EH (cell line): Measurements from ENCODE around the gene IFIT3.
A peak's percentile ranks its signal among the peaks of the same experiment; 100 is the strongest.
"Not testable (repeated sequence)": the region's sequence is repeated elsewhere in the genome, so short reads cannot be mapped to it uniquely, and the experiment has no call there.

Source experiments
- DNase-seq: peaks from one replicate; pipeline ENCODE4 v3.0.0-alpha.2; 2015; ENCODE audit warnings: low read depth

Gene IFIT3

DNA sequence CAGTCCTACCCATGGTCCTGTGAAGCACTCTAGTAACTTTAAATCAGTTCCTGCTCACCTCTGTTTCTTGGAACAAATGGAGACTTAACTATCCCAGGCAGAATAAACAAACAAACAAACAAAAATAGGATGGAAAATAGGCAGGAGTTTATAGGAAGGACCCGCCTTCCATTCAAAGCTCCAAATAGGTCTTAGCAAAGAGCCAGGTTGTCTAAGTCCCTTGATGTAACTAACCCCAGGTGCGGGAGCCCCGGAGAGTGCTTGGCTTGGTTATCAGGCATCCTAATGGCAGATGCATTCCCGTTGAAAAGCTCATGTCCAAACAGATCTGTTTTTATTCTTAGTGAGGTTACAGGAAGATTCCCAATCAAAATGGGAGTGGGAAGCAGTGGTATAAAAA is 23.8 kb upstream of the IFIT3 start:
- no peak for DNase-seq

DNA sequence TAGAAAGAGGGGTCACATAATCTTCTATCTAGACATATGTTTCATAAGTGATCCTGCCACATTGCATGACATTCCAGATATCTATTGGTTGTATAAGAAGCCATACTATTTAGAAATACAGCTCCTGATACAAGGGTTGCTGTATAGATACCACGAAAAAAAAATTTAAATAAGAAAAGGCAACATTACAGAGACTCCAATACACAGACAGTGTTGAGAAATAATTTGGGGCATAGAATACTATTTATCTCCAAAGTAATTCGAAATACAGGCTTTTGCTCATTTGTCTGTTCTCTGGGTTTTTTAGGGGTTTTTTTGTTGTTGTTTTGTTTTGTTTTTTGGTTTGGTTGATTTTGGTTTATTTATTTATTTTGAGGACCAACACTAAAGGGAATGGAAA is 23.4 kb upstream of the IFIT3 start:
- DNase-seq = no peak

GRCh38 chr10:89304925-89305324 is 22.9 kb upstream of the IFIT3 start:
- no peak for DNase-seq

GRCh38 chr10:89305766-89306433 is 21.9 kb upstream of the IFIT3 start:
- no peak for DNase-seq

- DNase-seq = no peak
Observed at GRCh38 chr10:89306434-89307268, 21.1 kb upstream of the IFIT3 start.

DNA sequence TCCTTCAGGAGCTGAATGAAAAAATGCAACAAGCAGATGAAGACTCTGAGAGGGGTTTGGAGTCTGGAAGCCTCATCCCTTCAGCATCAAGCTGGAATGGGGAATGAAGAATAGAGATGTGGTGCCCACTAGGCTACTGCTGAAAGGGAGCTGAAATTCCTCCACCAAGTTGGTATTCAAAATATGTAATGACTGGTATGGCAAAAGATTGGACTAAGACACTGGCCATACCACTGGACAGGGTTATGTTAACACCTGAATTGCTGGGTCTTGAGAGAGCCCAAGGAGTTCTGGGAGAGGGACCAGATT is 20.6 kb upstream of the IFIT3 start:
- peak; percentile 52 for DNase-seq

- DNase-seq = no peak
Observed at GRCh38 chr10:89308266-89308665, 19.5 kb upstream of the IFIT3 start.

DNA sequence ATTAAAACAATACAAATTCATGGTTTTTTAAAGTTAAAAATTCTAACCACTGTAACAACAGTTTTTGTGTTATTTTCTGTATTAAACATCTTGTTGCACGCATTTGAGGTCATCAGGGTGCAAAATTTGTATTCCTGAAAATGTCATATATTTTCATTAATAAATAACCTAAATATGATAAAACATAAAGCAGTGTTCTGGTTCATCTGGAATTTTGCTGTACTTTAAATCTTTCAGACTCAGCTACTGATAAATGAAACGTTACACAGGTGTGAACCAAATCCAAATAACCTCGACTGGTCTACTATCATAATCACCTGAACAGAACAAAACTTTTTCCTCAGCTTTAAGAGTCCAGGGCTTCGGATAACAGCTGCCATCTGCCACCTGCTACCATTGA is 19.1 kb upstream of the IFIT3 start:
- DNase-seq = no peak

DNA sequence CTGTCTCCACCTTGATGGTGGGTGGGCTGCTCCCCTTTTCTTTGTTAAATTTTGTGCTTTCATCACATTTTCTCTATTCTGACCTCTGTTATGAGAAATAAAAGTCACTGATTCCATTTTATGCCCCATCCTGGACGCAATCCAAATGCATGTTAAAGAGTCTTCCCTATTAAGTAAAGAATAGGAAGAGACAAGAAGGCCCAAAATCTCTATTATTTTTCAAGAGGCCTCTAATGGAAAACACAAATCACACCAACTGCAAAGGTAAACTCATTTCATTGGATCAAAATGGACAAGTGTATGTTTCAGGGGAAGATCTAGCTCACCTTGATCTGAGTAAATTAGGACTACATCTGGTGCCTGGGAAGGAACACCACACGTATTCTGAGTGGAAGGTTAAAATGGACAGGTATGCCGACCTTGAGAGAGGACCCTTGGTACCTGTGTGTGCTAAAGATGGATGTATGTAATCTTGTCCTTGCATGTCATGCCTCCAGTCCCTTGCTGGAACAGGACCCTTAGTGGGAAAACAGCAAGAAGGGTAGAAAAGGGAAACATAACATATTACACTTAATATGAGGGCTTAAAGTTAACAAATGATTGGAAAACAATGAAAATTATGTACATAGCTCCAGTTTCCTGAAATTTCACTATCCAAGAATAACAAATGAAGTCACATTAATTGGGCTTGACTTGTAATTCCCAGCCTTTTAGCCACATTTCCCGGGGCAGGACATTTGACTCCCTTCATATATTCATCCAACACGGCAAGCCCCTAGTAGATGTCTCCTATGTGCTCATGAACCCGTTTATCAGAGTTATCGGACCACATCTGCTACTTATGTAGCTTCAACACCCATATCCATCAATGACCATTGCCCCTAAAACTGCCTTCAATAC is 18.4 kb upstream of the IFIT3 start:
- DNase-seq = no peak

DNA sequence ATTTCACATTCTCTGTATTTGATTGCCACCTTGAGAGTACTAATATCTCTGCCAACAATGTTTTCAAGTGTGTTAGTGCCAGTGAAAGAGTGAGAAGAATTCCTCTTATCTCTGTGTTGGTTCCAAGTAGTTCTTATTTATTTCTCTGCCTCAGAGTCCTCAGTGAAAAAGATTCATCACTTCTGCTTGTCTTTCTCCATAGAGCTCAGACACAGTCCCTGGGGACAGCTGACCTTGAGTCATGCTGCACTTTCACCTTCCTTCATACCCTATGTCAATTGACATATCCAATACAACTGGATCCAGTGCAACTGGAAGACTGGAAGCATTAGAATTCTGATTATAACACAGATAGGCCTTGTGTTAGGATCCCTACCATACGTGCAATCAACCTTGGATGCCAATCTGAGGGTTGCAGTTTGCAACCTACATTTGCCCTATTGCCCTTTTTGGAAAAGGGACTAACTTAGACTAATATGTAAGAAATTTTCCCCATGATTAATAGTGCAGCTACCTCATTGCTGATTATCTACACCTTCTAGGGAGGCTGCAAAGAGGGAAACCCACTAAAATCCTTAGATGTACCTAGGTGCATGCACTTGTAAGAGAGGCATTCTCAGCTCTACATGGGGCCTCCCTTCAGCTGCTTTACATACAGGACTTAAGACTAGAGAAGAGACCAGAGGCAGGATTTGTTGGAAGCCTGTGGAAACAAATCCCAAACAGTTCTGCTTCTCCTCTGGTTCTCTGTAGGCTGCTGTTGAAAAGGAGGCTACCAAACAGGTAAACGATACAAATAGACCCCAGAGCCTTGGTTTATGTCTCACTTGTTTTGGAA is 17.5 kb upstream of the IFIT3 start:
- no peak for DNase-seq

GRCh38 chr10:89312973-89313372 is 14.8 kb upstream of the IFIT3 start:
- DNase-seq = no peak

- DNase-seq = no peak
Observed at GRCh38 chr10:89314676-89315075, 13.1 kb upstream of the IFIT3 start.

GRCh38 chr10:89318047-89318446 is 9.8 kb upstream of the IFIT3 start:
- not testable (repeated sequence) for DNase-seq

GRCh38 chr10:89325081-89325480 is 2.7 kb upstream of the IFIT3 start:
- DNase-seq = not testable (repeated sequence)

GRCh38 chr10:89325856-89326255 is 1.9 kb upstream of the IFIT3 start:
- not testable (repeated sequence) for DNase-seq

- no peak for DNase-seq
Observed at GRCh38 chr10:89329151-89329550, 1.4 kb downstream of the IFIT3 start.

- not testable (repeated sequence) for DNase-seq
Observed at GRCh38 chr10:89330014-89330413, 2.2 kb downstream of the IFIT3 start.

DNA sequence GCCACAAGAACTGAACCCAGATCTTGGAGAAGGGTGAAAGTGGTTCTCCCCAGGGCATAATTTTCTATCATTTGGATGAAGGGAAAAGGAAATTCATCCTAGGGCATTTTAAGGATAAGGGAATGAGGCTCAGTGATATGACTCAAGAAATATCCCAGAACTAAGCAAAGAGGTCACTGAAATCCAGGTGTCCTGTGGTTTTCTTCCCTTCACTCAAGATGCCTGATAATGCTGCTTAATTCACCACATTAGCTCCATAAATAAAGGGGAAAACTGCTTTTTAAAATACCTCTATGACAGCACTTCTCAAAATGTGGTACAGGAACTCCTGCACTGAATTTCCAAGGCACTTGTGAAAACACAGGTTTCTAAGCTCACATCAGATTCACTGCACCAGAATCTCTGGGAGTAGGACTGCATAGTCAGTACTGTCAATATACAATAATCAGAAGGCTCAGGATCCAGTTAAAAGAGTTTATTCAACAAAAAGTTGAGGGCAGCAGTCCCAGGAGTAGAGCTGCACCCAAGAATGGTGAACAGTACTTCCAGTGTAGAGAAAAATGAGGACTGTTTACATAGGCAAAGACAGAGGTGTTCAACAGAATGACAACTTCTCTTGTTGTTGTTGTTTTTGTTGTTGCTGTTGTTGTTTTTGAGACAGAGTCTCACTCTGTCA is 2.9 kb downstream of the IFIT3 start:
- no peak for DNase-seq

DNA sequence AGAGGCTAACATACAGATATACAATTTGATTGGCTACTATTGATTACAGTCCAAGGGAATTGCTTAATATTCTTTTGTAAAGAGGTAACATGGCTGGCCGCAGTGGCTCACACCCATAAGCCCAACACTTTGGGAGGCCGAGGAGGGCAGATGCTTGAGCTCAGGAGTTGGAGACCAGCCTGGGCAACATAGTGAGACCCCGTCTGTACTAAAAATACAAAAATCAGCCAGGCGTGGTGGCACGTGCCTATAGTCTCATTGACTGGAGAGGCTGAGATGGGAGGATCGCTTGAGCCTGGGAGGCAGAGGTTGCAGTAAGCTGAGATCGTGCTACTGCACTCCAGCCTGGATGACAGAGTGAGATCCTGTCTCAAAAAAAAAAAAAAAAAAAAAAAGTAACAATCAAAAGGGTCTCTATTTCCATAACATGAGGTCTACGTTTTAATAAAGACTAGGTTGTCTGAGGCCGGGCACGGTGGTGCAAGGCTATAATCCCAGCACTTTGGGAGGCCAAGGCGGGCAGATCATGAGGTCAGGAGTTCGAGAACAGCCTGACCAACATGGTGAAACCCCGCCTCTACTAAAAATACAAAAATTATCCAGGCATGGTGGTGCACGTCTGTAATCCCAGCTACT is 3.8 kb downstream of the IFIT3 start:
- not testable (repeated sequence) for DNase-seq

DNA sequence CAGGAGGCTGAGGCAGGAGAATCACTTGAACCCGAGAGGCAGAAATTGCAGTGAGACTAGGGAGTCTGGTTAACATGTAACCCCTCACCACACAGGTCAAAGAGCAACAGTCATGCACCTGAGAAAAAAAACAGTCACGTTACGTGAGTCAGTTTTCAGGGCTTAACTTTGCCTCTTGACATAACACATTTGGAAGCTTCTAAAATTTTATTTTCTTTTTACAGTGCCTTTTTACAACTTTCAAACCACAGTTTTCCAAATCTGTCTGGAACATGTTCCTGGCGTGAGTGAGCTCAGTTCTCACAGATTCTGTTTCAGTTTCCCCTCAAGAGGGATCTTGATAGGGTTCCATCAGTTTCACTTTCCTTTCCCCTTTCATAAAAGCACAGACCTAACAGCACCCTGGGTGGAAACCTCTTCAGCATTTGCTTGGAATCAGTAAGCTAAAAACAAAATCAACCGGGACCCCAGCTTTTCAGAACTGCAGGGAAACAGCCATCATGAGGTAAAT is 4.4 kb downstream of the IFIT3 start:
- peak; percentile 86 for DNase-seq

DNA sequence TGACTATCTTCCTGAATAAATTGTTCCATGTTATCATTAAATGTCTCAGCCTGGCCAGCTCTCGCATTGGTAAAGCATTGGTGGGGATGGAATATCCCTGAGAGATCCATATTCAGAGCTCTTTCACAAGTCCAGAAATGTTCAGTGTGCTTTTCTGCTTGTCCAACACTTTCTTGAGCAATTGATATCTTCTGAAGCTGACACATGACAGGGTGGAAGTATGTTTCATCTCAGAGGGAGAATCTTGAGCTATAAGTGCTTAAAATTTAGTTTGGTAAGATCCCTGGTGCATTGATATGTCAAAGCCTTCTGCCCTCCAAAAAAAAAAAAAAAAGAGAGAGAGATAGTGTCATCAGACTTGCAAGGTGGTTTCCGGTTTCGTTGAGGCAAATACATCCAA is 7.4 kb downstream of the IFIT3 start:
- DNase-seq = no peak
